ENCODE measurements around the gene SLC16A5. TPM values are rescaled to one million over a fixed set of nuclear protein-coding genes. Genes with fewer than 3 reads are reported as not detected.

Gene SLC16A5
- total RNA-seq, 5 donors from 2014 or later (not counting 1 experiment from before 2014, with no cell fraction given): 9.1 to 24.3 (median 16.8) TPM

Other genes starting within 250 kb of the SLC16A5 start
- gene GRIN2C, start 228.1 kb upstream of the SLC16A5 start, total RNA-seq: not detected
- 10 to 100 TPM in 3 of 5 donors, 1 to 10 TPM in 2; 4.2 to 20.7 (median 15.3) TPM for gene FDXR, start 215.0 kb upstream of the SLC16A5 start, total RNA-seq
- not detected for gene FADS6, start 194.3 kb upstream of the SLC16A5 start, total RNA-seq
- not detected for gene USH1G, start 164.7 kb upstream of the SLC16A5 start, total RNA-seq
- gene OTOP2, start 163.7 kb upstream of the SLC16A5 start, total RNA-seq: not detected
- gene OTOP3, start 152.1 kb upstream of the SLC16A5 start, total RNA-seq: not detected
- 10 to 100 TPM; 12.7 to 21.0 (median 14.5) TPM for gene HID1, start 115.2 kb upstream of the SLC16A5 start, total RNA-seq
- gene CDR2L, start 100.3 kb upstream of the SLC16A5 start, total RNA-seq: under 1 TPM in 4 of 5 donors, not detected in 1; 0.12 to 0.29 (median 0.19) TPM
- gene MRPL58, start 75.3 kb upstream of the SLC16A5 start, total RNA-seq: 10 to 100 TPM; 15.6 to 30.6 (median 26.6) TPM
- 100 to 1,000 TPM; 115 to 170 (median 139) TPM for gene ATP5PD, start 41.0 kb upstream of the SLC16A5 start, total RNA-seq
- gene KCTD2, start 40.7 kb upstream of the SLC16A5 start, total RNA-seq: 10 to 100 TPM; 22.0 to 32.8 (median 29.0) TPM
- 10 to 100 TPM in 3 of 5 donors, 1 to 10 TPM in 2; 8.9 to 23.9 (median 18.8) TPM for gene ARMC7, start 22.0 kb downstream of the SLC16A5 start, total RNA-seq
- gene NT5C, start 43.8 kb downstream of the SLC16A5 start, total RNA-seq: 10 to 100 TPM; 21.5 to 88.8 (median 70.1) TPM
- 10 to 100 TPM; 28.3 to 55.8 (median 45.4) TPM for gene JPT1, start 66.6 kb downstream of the SLC16A5 start, total RNA-seq
- gene SUMO2, start 95.0 kb downstream of the SLC16A5 start, total RNA-seq: 100 to 1,000 TPM; 239 to 284 (median 269) TPM
- gene NUP85, start 117.7 kb downstream of the SLC16A5 start, total RNA-seq: 100 to 1,000 TPM in 3 of 5 donors, 10 to 100 TPM in 2; 56.2 to 128 (median 106) TPM
- gene GGA3, start 173.7 kb downstream of the SLC16A5 start, total RNA-seq: 100 to 1,000 TPM in 3 of 5 donors, 10 to 100 TPM in 2; 78.1 to 118 (median 102) TPM
- 10 to 100 TPM; 29.8 to 39.4 (median 33.6) TPM for gene MRPS7, start 173.9 kb downstream of the SLC16A5 start, total RNA-seq
- 10 to 100 TPM; 27.1 to 45.6 (median 39.2) TPM for gene MIF4GD, start 183.3 kb downstream of the SLC16A5 start, total RNA-seq
- 10 to 100 TPM; 12.4 to 30.1 (median 25.9) TPM for gene SLC25A19, start 201.5 kb downstream of the SLC16A5 start, total RNA-seq